CD4-positive, CD25-positive, alpha-beta regulatory T cell (primary cell): Measurements from ENCODE around the gene DOCK3. TPM values are rescaled to one million over a fixed set of nuclear protein-coding genes. Genes with fewer than 3 reads are reported as not detected.
"Not testable (repeated sequence)": the region's sequence is repeated elsewhere in the genome, so short reads cannot be mapped to it uniquely, and the experiment has no call there.

Experiments used
- ATAC-seq, 2 donors: fragments of 150-1000 bp; cut with Tn5 transposase; one replicate each; pipeline ENCODE4 v1.10.0; 2021; ENCODE audit warnings: low read depth in 2 of 2, moderate number of reproducible peaks in 2 of 2, moderate library complexity in 1 of 2
- DNase-seq, 3 donors: peaks; one replicate each; pipeline versions ENCODE4 v3.0.0 to v3.0.0-alpha.2; 2012 to 2022; ENCODE audit warnings: mixed read lengths in 1 of 3
- H3K27ac ChIP-seq: one replicate; pipeline ENCODE4 v1.7.0; 2013; ENCODE audit warnings: mild to moderate bottlenecking, low read length; ENCODE audit not compliant: insufficient read depth, poor library complexity, severe bottlenecking
- H3K27me3 ChIP-seq: one replicate; pipeline ENCODE4 v1.7.0; 2013; ENCODE audit warnings: low read length; ENCODE audit not compliant: control insufficient read depth, insufficient read depth
- H3K36me3 ChIP-seq: one replicate; pipeline ENCODE4 v1.7.0; 2013; ENCODE audit warnings: mild to moderate bottlenecking, low read length, moderate library complexity; ENCODE audit not compliant: control insufficient read depth, insufficient read depth
- H3K4me1 ChIP-seq: 2 replicates; pipeline ENCODE4 v1.7.0; 2013; ENCODE audit warnings: mild to moderate bottlenecking, low read length; ENCODE audit not compliant: insufficient read depth, control insufficient read depth, poor library complexity, severe bottlenecking
- H3K4me3 ChIP-seq: one replicate; pipeline ENCODE4 v1.7.0; 2013; ENCODE audit warnings: low read depth, mild to moderate bottlenecking, low read length, moderate library complexity
- H3K9me3 ChIP-seq, 2 experiments: 1 replicate in 1 of 2; 2 replicates in 1 of 2; pipeline ENCODE4 v1.7.0; 2013; ENCODE audit warnings: low read length in 2 of 2, mild to moderate bottlenecking in 1 of 2, moderate library complexity in 1 of 2; ENCODE audit not compliant: control insufficient read depth in 2 of 2
- H3K27ac Mint-ChIP-seq, 3 donors: one replicate each; pipeline ENCODE4 v1.8.0; 2020 to 2022; ENCODE audit warnings: mild to moderate bottlenecking in 3 of 3, mixed read lengths in 3 of 3, moderate library complexity in 2 of 3
- H3K27me3 Mint-ChIP-seq: one replicate; pipeline ENCODE4 v1.8.0; 2022; ENCODE audit warnings: mild to moderate bottlenecking, mixed read lengths
- H3K36me3 Mint-ChIP-seq: one replicate; pipeline ENCODE4 v1.8.0; 2020; ENCODE audit warnings: mixed read lengths
- H3K4me1 Mint-ChIP-seq, 4 donors: one replicate each; pipeline ENCODE4 v1.8.0; 2020 to 2022; ENCODE audit warnings: mixed read lengths in 4 of 4, mild to moderate bottlenecking in 1 of 4
- H3K4me3 Mint-ChIP-seq, 4 donors: one replicate each; pipeline ENCODE4 v1.8.0; 2020 to 2022; ENCODE audit warnings: mild to moderate bottlenecking in 4 of 4, mixed read lengths in 4 of 4, moderate library complexity in 3 of 4
- H3K9me3 Mint-ChIP-seq, 7 donors: one replicate each; pipeline ENCODE4 v1.8.0; 2020 to 2022; ENCODE audit warnings: mixed read lengths in 7 of 7, mild to moderate bottlenecking in 3 of 7, moderate library complexity in 2 of 7
- polyA plus RNA-seq, 4 donors: library from polyadenylated mRNA; unstranded; fragments of 300-500 nt; fragmentation: Illumina TruSeq; gene quantifications; one replicate each; pipeline ENCODE4 v1.2.3, GENCODE V29; 2021
- total RNA-seq: library from RNA; stranded (reverse); gene quantifications from one replicate; pipeline ENCODE4 v1.2.3, GENCODE V29; 2022

The DOCK3 gene
- total and polyA plus RNA-seq, 5 donors from 2014 or later, result 0.03 to 0.35 (median 0.08) TPM

DNA sequence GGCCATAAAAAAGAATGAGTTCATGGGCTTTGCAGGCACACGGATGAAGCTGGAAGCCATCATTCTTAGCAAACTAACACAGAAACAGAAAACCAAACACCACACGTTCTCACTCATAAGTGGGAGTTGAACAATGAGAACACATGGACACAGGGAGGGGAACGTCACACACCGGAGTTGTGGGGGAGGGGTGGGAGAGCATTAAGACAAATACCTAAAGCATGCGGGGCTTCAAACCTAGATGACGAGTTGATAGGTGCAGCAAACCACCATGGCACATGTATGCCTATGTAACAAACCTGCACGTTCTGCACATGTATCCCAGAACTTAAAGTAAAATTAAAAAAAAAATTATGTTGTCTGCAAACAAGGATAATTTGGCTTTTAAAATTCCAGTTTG, 200.1 kb downstream of the DOCK3 start:
- H3K4me3 Mint-ChIP-seq, H3K27ac ChIP-seq, H3K27me3 ChIP-seq, H3K27ac Mint-ChIP-seq, H3K4me3 ChIP-seq, H3K36me3 ChIP-seq, ATAC-seq, H3K9me3 ChIP-seq, H3K36me3 Mint-ChIP-seq, H3K4me1 ChIP-seq, H3K4me1 Mint-ChIP-seq, DNase-seq: not testable (repeated sequence)
- peaks cover 0 to 10% (median 3%) of the 10 kb centered on the region in 7 donors for H3K9me3 Mint-ChIP-seq
- H3K27me3 Mint-ChIP-seq, result peaks cover 28% of the 10 kb centered on the region

DNA sequence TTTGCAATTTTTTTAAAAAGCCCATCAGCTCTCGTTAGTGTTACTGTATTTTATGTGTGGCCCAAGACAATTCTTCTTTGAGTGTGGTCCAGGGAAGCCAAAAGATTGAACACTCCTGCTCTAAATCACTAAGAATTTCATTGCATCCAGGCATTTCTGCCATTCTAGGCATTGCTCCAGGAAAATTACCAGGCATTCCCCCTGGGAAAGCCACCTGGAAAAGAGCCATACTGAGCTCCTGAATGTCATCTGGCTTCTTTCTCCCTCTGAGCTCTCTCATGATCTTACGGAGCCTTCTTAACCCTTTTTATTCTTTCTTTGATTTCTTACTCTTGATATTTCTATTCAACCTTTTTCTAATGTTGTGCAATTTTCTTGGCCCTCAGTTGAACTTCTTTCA, 202.2 kb downstream of the DOCK3 start:
- Mint-ChIP-seq H3K9me3 (peaks cover 0 to 3% (median 0%) of the 10 kb centered on the region in 7 donors), H3K4me1 (peaks cover 0 to 5% (median 0%) of the 10 kb centered on the region in 4 donors), H3K27ac (no peak overlapping the region), H3K4me3 (no peak overlapping the region), H3K36me3 (peaks cover 3% of the 10 kb centered on the region), H3K27me3 (peaks cover 25% of the 10 kb centered on the region)
- DNase-seq (no peak), ATAC-seq (no peak)
- Histone ChIP-seq H3K9me3 (no peaks in the 10 kb centered on the region), H3K4me3 (no peak overlapping the region), H3K36me3 (no peaks in the 10 kb centered on the region), H3K4me1 (no peaks in the 10 kb centered on the region), H3K27me3 (peaks cover 4% of the 10 kb centered on the region), H3K27ac (no peak overlapping the region)

DNA sequence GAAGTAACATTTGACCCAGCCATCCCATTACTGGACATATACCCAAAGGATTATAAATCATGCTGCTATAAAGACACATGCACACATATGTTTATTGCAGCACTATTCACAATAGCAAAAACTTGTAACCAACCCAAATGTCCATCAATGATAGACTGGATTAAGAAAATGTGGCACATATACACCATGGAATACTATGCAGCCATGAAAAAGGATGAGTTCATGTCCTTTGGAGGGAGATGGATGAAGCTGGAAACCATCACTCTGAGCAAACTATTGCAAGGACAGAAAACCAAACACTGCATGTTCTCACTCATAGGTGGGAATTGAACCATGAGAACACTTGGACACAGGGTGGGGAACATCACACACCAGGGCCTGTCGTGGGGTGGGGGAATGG, 208.0 kb downstream of the DOCK3 start:
- ATAC-seq, H3K27me3 ChIP-seq, H3K4me1 Mint-ChIP-seq, H3K27ac Mint-ChIP-seq, H3K9me3 Mint-ChIP-seq, H3K4me3 ChIP-seq, H3K4me3 Mint-ChIP-seq, H3K36me3 Mint-ChIP-seq, H3K9me3 ChIP-seq, H3K27ac ChIP-seq, H3K36me3 ChIP-seq, DNase-seq, H3K4me1 ChIP-seq: not testable (repeated sequence)
- H3K27me3 Mint-ChIP-seq, result peaks cover 12% of the 10 kb centered on the region

DNA sequence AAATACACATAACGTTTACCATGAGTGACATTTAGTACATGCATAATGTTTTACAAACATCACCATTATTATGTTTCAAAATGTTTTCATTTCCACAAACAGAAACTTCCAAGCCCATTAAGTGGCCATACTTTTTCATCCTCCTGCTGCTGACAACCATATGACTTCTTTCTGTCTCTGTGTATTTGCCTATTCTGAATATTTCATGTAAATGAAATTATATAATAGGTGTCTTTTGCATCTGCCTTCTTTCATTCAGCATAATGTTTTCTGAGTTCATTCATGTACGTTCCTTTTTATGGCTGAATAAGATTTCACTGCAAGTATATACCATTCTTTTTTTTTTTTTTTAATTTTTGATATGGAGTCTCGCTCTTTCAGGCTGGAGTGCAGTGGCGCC, 209.0 kb downstream of the DOCK3 start:
- no peaks in the 10 kb centered on the region for H3K4me1 Mint-ChIP-seq
- no peak overlapping the region for H3K4me3 ChIP-seq
- ATAC-seq, result no peak
- H3K9me3 ChIP-seq, result no peaks in the 10 kb centered on the region
- no peaks in the 10 kb centered on the region for H3K36me3 ChIP-seq
- H3K27me3 ChIP-seq, result no peaks in the 10 kb centered on the region
- H3K27ac ChIP-seq, result no peak overlapping the region
- no peaks in the 10 kb centered on the region for H3K4me1 ChIP-seq
- no peak for DNase-seq
- no peaks in the 10 kb centered on the region for H3K36me3 Mint-ChIP-seq
- H3K9me3 Mint-ChIP-seq, result peaks cover 0 to 5% (median 1%) of the 10 kb centered on the region in 7 donors
- H3K4me3 Mint-ChIP-seq, result no peak overlapping the region
- H3K27ac Mint-ChIP-seq, result no peak overlapping the region
- peaks cover 18% of the 10 kb centered on the region for H3K27me3 Mint-ChIP-seq

DNA sequence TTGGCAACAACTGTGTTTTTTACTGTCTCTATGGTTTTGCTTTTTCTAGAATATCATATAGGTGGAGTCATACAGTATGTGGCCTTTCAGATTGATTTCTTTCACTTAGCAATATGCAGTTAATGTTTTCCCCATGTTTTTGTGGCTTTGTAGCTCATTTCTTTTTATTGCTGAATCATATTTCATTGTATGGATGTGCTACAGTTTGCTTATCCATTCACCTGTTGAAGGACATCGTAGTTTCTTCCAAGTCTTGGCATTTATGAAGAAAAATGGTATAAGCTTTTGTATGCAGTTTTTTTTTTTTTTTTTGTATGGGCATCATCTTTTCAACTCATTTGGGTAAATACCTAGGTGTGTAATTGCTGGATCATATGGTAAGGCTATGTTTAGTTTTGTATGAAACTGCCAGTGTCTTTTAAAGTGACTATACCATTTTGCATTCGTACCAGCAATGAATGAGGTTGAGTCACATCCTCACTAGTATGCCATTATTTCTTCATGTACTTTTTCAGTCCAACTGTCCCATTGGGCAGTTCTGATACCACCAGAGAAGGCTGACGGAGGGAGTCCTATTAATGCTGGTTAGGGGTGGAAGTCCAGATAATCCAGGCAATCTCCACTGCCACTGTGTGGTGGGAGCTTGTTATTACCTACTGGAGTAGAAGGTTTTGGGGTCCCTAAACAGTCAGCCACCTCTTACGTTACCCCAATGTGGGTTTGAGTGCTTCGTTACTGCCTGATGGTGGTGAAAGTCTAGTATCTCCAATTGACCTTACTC, 210.5 kb downstream of the DOCK3 start:
- no peak overlapping the region for H3K4me3 Mint-ChIP-seq
- DNase-seq (no peak), ATAC-seq (no peak)
- Histone ChIP-seq H3K9me3 (no peaks in the 10 kb centered on the region), H3K4me3 (no peak overlapping the region), H3K27ac (no peak overlapping the region), H3K4me1 (no peaks in the 10 kb centered on the region), H3K27me3 (no peaks in the 10 kb centered on the region), H3K36me3 (no peaks in the 10 kb centered on the region)
- H3K4me1 Mint-ChIP-seq, result no peaks in the 10 kb centered on the region
- peaks cover 0 to 5% (median 1%) of the 10 kb centered on the region in 7 donors for H3K9me3 Mint-ChIP-seq
- H3K27ac Mint-ChIP-seq, result no peak overlapping the region
- H3K27me3 Mint-ChIP-seq, result peaks cover 14% of the 10 kb centered on the region
- H3K36me3 Mint-ChIP-seq, result no peaks in the 10 kb centered on the region

DNA sequence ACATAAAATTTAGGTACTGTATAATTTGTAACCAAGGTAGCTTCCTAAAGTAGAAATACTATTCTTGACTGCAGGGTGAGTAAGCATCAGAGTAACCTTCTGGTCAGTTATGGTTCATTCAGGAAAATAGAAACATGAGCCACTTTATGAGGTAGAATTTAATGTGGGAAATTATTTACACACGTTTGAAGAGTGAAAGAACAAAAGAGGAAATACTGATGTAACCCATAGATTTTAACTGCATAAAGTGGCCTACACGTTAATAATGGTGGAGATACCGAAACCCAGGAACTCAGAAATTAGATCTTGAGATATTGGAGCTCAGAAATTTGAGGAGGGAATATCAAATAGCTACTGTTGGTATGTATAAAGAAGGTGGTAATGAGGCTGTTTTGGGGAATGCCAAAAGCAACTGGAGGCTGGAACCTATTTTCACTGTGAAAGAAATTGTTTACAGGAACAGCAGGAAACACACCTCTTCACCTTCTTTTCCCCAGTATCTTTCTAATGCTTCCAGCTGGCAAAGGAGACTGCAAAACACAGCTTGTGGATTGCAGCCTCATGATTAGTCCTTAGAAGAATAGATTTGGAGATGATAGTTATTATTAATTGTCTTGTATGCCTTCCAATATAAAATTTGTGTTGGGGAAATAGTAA, 216.1 kb downstream of the DOCK3 start:
- DNase-seq, result no peak
- Histone ChIP-seq H3K4me1 (no peaks in the 10 kb centered on the region), H3K9me3 (peaks cover 3 to 12% of the 10 kb centered on the region in 2 experiments), H3K27me3 (peaks cover 3% of the 10 kb centered on the region), H3K36me3 (no peaks in the 10 kb centered on the region), H3K27ac (no peak overlapping the region), H3K4me3 (no peak overlapping the region)
- no peaks in the 10 kb centered on the region for H3K36me3 Mint-ChIP-seq
- H3K9me3 Mint-ChIP-seq, result peaks cover 5 to 27% (median 7%) of the 10 kb centered on the region in 7 donors
- no peaks in the 10 kb centered on the region for H3K4me1 Mint-ChIP-seq
- no peak overlapping the region for H3K27ac Mint-ChIP-seq
- no peak for ATAC-seq
- peaks cover 27% of the 10 kb centered on the region for H3K27me3 Mint-ChIP-seq
- no peak overlapping the region for H3K4me3 Mint-ChIP-seq

DNA sequence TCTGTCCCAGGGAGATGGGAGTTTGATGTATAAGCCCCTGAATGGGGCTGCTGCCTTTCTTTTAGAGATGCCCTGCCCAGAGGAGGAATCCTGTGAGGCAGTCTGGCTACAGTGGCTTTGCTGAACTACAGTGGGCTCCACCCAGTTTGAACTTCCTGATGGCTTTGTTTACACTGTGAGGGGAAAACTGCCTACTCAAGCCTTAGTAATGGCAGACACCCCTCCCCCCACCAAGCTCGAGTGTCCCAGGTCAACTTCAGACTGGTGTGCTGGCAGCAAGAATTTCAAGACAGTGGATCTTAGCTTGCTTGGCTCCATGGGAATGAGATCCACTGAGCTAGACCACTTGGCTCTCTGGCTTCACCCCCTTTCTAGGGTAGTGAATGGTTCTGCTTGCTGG, 226.4 kb downstream of the DOCK3 start:
- not testable (repeated sequence) for H3K4me1 Mint-ChIP-seq, H3K4me3 Mint-ChIP-seq, H3K9me3 ChIP-seq, H3K27ac ChIP-seq, H3K4me1 ChIP-seq, H3K4me3 ChIP-seq, H3K27me3 ChIP-seq, H3K36me3 Mint-ChIP-seq, H3K36me3 ChIP-seq, H3K27me3 Mint-ChIP-seq, DNase-seq, H3K27ac Mint-ChIP-seq, ATAC-seq, H3K9me3 Mint-ChIP-seq

DNA sequence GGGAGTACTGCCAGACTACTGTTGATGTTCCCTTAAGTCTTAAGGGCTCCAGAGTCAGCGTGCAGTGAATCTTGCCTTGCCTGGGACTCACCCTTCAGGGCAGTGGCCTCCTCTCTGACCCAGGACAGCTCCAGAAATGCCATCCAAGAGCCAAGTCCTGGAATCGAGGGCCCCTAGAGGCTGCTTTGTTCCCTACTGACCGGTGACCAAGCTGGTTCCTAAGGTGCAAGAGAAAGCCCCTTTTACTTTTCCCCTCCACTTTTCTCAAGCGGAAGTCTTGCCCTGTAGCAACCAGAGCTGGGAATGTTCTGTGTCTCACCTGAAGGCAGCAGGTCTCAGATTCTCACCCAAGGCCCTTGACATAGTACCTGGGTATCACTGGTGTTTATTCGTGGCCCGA, 238.0 kb downstream of the DOCK3 start:
- H3K9me3 Mint-ChIP-seq, result peaks cover 0 to 5% (median 5%) of the 10 kb centered on the region in 7 donors
- no peak for ATAC-seq
- no peaks in the 10 kb centered on the region for H3K4me1 ChIP-seq
- H3K4me1 Mint-ChIP-seq, result no peaks in the 10 kb centered on the region
- no peak overlapping the region for H3K27ac Mint-ChIP-seq
- H3K36me3 Mint-ChIP-seq, result no peaks in the 10 kb centered on the region
- DNase-seq, result no peak
- peaks cover 28% of the 10 kb centered on the region for H3K27me3 Mint-ChIP-seq
- H3K36me3 ChIP-seq, result no peaks in the 10 kb centered on the region
- peaks cover 3% of the 10 kb centered on the region for H3K27me3 ChIP-seq
- no peaks in the 10 kb centered on the region for H3K9me3 ChIP-seq
- H3K4me3 ChIP-seq, result no peak overlapping the region
- no peak overlapping the region for H3K4me3 Mint-ChIP-seq
- H3K27ac ChIP-seq, result no peak overlapping the region
